GM12872 (cell line): ENCODE measurements around the gene SPATA9.

Experiments
- CTCF ChIP-seq: IDR thresholded peaks from 3 replicates; pipeline ENCODE4 v1.5.1; 2011; ENCODE audit warnings: low read depth, mild to moderate bottlenecking, low read length, moderate library complexity; ENCODE audit not compliant: insufficient read depth

Gene SPATA9

GRCh38 chr5:95641741-95642220 lies 41.0 kb downstream of the SPATA9 start:
- TF ChIP-seq CTCF = no peak

- no peak for TF ChIP-seq CTCF
Measured at GRCh38 chr5:95638632-95639031, 44.2 kb downstream of the SPATA9 start.

- no peak for TF ChIP-seq CTCF
Measured at GRCh38 chr5:95634081-95634480, 48.7 kb downstream of the SPATA9 start.

DNA sequence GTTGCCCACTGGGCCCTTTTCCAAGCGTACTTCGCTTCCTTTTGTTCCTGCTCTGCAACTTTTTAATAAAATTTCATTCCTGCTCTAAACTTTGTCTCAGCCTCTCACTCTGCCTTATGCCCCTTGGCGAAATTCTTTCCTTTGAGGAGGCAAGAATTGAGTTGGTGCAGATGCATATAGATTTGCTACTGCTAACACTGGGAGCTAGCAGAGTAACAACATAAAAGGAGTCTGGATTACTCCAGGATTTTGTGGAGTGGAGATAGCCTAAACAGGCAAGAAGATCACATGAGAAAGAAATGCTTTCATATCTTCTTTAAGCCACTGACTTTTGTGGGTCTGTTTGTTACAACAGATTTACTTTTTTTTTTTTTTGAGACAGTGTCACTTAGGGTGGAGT lies 49.1 kb downstream of the SPATA9 start:
- no peak for TF ChIP-seq CTCF

- no peak for TF ChIP-seq CTCF
Measured at GRCh38 chr5:95631991-95632675, 50.7 kb downstream of the SPATA9 start.

DNA sequence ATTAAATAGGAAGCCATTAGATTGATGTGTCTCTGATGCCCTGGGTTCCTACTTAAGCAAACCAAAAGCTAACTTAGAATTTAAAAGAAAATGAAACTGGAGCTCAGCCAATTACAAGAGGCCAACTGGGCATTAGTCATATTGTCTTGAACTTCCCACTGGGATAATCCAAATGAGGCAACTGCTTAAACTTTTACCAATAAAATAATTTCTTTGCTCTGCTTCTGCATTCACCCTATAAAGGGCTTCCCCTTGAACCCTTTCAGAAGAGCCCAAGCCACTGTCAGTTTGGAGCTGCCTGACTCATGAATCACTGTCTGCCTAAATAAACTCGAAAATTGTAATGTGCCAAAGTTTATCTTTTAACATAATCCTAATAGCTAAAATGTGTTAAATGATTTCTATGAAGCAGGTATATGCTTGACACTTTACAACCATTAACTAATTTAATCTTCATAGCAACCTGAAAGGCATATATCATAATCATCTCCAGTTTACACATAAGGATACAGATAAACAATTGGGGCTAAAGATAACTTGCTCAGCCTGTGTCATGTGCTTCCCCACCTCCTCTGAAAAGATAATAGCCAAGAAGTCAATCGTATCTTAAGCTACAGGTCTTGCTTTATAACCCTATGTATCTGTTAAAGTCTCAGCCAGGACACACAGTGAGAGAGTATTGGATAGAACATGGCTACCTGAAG lies 51.4 kb downstream of the SPATA9 start:
- no peak for TF ChIP-seq CTCF

GRCh38 chr5:95630394-95630917 lies 52.3 kb downstream of the SPATA9 start:
- no peak for TF ChIP-seq CTCF
